BLaER1 (cell line): Measurements from ENCODE around the gene ASTN2.
A peak's percentile ranks its signal among the peaks of the same experiment; 100 is the strongest.

Source experiments
- H3K27ac ChIP-seq: shearing (Covaris generic); formaldehyde crosslinking; 2 replicates; pipeline ENCODE4 v1.8.1; 2022
- H3K27me3 ChIP-seq: shearing (Covaris generic); formaldehyde crosslinking; 2 replicates; pipeline ENCODE4 v1.8.1; 2022
- H3K36me3 ChIP-seq: shearing (Covaris generic); formaldehyde crosslinking; 2 replicates; pipeline ENCODE4 v1.8.1; 2022
- H3K4me1 ChIP-seq: shearing (Covaris generic); formaldehyde crosslinking; 2 replicates; pipeline ENCODE4 v1.8.1; 2022
- H3K4me2 ChIP-seq: shearing (Covaris generic); formaldehyde crosslinking; 2 replicates; pipeline ENCODE4 v1.8.1; 2022
- H3K4me3 ChIP-seq: shearing (Covaris generic); formaldehyde crosslinking; 2 replicates; pipeline ENCODE4 v1.8.1; 2022
- H3K9ac ChIP-seq: shearing (Covaris generic); formaldehyde crosslinking; 2 replicates; pipeline ENCODE4 v1.8.1; 2022
- H3K9me3 ChIP-seq: shearing (Covaris generic); formaldehyde crosslinking; 2 replicates; pipeline ENCODE4 v1.8.1; 2022
- H4K20me1 ChIP-seq: shearing (Covaris generic); formaldehyde crosslinking; 2 replicates; pipeline ENCODE4 v1.8.1; 2022
- Cebpa-rat ChIP-seq: shearing (Covaris generic); IDR thresholded peaks from 2 replicates; pipeline ENCODE4 v1.8.1; 2022

The ASTN2 gene

DNA sequence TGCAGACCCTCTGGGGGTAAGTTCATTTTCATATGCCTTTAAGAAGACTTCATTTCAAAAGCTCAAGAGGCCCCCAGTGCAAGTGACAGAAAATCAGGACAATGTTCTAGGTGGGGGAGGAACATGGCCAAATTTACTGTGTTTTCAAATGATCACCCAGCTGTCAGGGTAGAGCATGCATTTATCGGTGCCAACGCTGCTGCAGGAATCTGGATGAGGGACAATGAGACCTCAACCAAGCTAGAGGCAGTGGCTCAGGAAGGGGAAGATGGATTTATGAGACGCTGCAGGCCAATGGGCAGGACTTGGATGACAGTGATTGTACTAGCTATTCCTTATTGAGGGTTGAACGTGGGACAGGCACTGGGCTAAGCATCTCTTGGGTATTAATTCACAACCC lies 278.4 kb downstream of the ASTN2 start:
- Histone ChIP-seq H3K36me3 (no peaks in the 10 kb centered on the region), H3K9me3 (peaks cover 4% of the 10 kb centered on the region; the same call in 1 of the 2 replicates), H3K4me3 (no peak overlapping the region), H3K4me1 (peaks cover 25% of the 10 kb centered on the region), H3K9ac (no peak overlapping the region), H4K20me1 (no peaks in the 10 kb centered on the region), H3K27me3 (no peaks in the 10 kb centered on the region), H3K27ac (no peak overlapping the region), H3K4me2 (no peak overlapping the region)
- TF ChIP-seq Cebpa-rat, result no peak

DNA sequence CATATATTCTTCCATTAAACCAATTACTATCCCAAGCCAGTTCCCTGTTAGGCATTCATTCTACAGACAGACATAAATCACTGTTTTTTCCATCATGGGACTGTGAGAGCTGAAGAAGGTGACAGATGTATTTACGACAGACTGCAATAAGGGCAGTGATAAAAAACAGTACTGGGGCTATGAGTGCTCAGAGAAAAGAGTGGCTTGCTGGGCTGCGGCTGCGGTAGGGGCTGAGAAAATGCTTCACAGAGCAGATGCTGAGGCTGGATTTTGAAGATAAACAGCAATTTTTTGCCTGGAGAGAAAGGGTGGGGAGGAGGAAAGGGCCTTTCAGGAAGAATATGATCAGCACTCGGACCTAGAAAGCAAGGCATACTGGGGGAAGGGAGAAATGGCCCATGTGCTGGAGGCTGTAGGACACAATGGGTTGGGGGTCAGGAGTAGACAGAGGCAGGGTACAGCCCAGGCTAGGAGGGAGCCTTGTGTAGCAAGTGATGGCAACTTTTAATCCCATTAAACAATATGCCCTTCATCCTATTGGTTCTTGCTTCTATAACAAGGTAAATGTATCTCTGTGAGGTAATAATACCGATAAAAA lies 279.3 kb downstream of the ASTN2 start:
- Histone ChIP-seq H4K20me1 (no peaks in the 10 kb centered on the region), H3K4me1 (peaks cover 33% of the 10 kb centered on the region), H3K27me3 (no peaks in the 10 kb centered on the region), H3K4me3 (no peak overlapping the region), H3K9me3 (peaks cover 8% of the 10 kb centered on the region), H3K36me3 (no peaks in the 10 kb centered on the region), H3K4me2 (peak overlapping the region; percentile 39; the same call in 1 of the 2 replicates), H3K9ac (no peak overlapping the region), H3K27ac (no peak overlapping the region)
- no peak for TF ChIP-seq Cebpa-rat

DNA sequence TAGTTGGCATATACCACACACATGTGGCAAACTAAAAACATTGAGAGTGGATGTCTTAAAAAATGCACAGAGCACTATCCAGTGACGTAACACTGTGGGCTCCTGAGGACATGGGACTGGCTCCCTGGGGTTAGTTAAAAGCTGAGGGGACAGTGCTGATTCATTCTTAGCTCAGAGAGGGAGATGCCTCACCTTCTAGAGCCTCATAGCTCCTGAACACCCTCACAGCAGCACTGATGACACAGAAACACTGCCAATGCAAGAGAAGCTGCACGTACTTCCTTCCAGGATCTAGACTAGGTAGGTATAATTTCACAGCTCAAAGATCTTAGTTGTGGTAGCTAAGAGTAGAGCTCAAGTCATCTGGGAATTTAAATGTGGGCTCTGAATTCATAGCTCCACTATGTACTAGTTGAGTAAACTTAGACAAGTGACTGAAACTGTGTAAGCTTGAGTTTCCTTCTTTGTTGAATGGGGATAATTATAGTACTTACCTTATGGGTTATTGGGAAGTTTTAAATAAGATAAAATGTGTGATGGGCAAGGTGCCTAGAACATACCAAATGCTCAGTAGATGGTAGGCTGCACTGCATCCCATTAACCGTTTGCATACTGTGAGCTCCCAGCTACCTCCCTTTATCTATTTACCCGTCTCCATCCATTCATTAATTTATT lies 279.9 kb downstream of the ASTN2 start:
- Histone ChIP-seq H3K36me3 (no peaks in the 10 kb centered on the region), H3K4me2 (peak overlapping the region; percentile 39), H3K4me1 (peaks cover 39% of the 10 kb centered on the region), H4K20me1 (no peaks in the 10 kb centered on the region), H3K9me3 (peaks cover 12% of the 10 kb centered on the region), H3K9ac (no peak overlapping the region), H3K4me3 (no peak overlapping the region), H3K27ac (no peak overlapping the region), H3K27me3 (no peaks in the 10 kb centered on the region)
- no peak for TF ChIP-seq Cebpa-rat

DNA sequence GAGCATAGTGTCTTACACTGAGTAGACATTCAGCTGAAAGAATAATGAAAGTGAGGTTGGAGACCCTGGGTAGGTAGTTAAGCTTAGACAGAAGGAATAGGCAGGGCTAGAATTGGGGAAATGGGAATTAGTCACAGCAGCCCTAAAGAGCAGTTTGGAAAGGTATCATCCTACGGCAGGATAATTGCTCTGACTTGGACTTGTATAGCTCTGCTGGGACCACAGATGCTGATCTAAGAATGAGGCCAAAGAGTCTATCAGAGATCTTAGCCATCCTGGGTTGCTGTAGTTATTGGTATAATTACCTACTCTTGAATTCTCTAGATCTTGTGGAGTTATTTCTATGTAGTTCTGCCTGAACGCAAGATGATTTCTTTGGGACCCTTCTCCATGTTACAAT lies 288.0 kb downstream of the ASTN2 start:
- Histone ChIP-seq H3K27me3 (no peaks in the 10 kb centered on the region), H3K27ac (no peak overlapping the region), H3K9ac (no peak overlapping the region), H3K36me3 (no peaks in the 10 kb centered on the region), H3K4me2 (peak overlapping the region; percentile 11; the same call in 1 of the 2 replicates), H3K9me3 (peaks cover 27% of the 10 kb centered on the region), H4K20me1 (no peaks in the 10 kb centered on the region), H3K4me3 (no peak overlapping the region), H3K4me1 (peaks cover 74% of the 10 kb centered on the region)
- TF ChIP-seq Cebpa-rat, result no peak

DNA sequence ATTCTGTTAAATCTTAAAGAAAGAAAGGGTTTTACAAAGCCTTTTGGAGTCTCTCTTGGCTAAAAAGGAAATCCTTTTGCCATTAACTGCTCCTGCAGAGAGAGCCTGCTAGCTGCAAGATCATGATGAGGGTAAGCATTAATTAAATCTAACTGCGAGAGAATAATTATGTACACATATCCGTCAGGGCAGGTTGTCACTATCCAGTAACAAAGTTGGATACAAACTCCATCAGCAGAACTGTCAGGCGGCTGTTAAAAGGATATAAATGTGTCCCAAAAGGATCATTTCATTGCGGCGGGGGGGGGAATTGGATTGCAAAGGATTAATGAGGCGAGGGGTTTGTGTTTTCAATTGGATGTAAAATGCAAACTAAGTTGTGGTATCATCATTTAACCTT lies 289.3 kb downstream of the ASTN2 start:
- Histone ChIP-seq H3K4me2 (no peak overlapping the region), H3K27me3 (no peaks in the 10 kb centered on the region), H4K20me1 (no peaks in the 10 kb centered on the region), H3K4me3 (no peak overlapping the region), H3K36me3 (no peaks in the 10 kb centered on the region), H3K9me3 (peaks cover 33% of the 10 kb centered on the region), H3K4me1 (peaks cover 70% of the 10 kb centered on the region), H3K27ac (no peak overlapping the region), H3K9ac (no peak overlapping the region)
- TF ChIP-seq Cebpa-rat, result no peak

DNA sequence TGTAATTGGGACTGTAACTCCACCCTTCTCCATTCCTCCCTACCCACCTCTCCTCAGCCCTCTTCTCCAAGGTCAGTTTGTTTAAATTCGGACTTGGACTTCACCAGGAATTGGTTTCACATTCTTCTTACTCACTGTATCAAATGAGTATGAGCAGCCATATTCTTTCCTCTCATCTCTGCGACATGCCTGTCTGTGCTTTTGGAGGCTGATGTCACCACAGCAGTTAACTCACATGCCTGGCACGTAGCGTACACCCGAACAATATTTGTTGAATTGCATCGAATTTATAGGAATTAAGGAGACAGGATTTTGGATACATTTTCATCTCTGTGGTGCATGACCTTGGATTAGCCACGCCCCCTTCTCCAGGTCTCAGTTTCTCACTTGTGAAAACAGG lies 291.1 kb downstream of the ASTN2 start:
- Histone ChIP-seq H3K9ac (no peak overlapping the region), H3K4me3 (no peak overlapping the region), H3K27me3 (no peaks in the 10 kb centered on the region), H3K36me3 (no peaks in the 10 kb centered on the region), H3K9me3 (peaks cover 25% of the 10 kb centered on the region), H3K4me1 (peaks cover 52% of the 10 kb centered on the region), H3K4me2 (peak overlapping the region; percentile 81), H3K27ac (no peak overlapping the region), H4K20me1 (no peaks in the 10 kb centered on the region)
- no peak for TF ChIP-seq Cebpa-rat

DNA sequence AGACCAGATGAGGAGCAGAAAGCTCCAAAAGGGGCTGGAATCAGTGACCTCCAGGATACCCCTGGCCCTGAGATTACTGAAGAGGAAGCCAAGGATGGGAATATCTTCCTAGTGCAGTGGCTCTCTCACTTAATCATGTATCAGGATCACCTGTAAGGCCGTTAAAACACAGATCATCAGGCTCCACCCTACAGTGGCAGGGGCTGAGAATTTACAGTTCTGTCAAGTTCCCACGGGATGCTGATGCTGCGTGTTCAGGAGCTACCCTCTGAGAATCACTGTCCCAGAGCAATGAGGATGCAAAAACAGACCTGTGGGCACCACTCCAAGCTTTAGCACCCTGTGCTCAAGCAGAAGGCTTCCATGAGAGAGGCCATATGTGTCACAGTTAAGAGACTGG lies 291.9 kb downstream of the ASTN2 start:
- TF ChIP-seq Cebpa-rat, result no peak
- Histone ChIP-seq H3K9me3 (peaks cover 17% of the 10 kb centered on the region), H3K4me3 (peak overlapping the region; percentile 37; the same call in 1 of the 2 replicates), H3K4me1 (peaks cover 48% of the 10 kb centered on the region), H3K27ac (peak overlapping the region; percentile 34; the same call in 1 of the 2 replicates), H4K20me1 (no peaks in the 10 kb centered on the region), H3K9ac (no peak overlapping the region), H3K4me2 (peak overlapping the region; percentile 81), H3K36me3 (no peaks in the 10 kb centered on the region), H3K27me3 (no peaks in the 10 kb centered on the region)

DNA sequence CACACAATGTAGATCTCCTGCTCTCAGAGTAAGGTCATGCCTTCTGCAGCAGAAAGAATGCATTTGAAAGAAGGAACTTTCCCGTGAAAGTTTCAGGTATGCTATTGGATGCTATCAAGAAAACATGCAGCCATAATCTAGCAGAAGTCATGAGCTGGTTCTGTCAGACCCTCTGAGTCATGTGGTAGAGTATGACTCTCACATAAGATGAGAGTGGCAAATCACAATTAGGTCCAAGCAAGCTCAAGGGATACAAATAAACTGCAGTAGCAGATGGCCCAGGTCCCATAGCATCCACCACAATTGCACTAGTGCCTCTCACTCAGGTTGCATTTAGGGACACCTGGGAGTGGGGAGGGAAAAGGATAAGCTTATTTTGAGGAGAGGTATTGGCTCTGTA lies 292.8 kb downstream of the ASTN2 start:
- Histone ChIP-seq H3K27ac (peak overlapping the region; percentile 34; the same call in 1 of the 2 replicates), H3K4me2 (peak overlapping the region; percentile 81), H3K9me3 (peaks cover 11% of the 10 kb centered on the region), H4K20me1 (no peaks in the 10 kb centered on the region), H3K4me3 (no peak overlapping the region), H3K36me3 (no peaks in the 10 kb centered on the region), H3K4me1 (peaks cover 47% of the 10 kb centered on the region), H3K27me3 (no peaks in the 10 kb centered on the region), H3K9ac (no peak overlapping the region)
- no peak for TF ChIP-seq Cebpa-rat

DNA sequence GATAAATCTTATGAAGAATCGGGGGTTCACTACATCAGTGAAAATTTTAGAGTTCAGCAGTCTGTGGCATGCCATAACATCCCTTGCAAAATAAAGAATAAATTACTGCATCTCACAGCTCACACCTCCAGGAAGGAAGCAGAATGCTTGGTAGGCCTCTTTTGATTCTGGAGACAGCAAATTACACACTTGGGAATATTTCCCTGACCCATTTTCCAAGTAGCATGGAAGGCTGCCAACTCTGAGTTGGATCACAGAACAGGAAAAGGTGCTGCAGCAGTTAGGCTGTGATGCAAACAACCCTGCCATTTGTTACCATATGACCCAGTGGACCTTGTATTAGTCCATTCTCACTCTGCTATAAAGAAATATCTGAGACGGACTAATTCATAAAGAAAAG lies 293.5 kb downstream of the ASTN2 start:
- no peaks in the 10 kb centered on the region for H3K36me3 ChIP-seq

DNA sequence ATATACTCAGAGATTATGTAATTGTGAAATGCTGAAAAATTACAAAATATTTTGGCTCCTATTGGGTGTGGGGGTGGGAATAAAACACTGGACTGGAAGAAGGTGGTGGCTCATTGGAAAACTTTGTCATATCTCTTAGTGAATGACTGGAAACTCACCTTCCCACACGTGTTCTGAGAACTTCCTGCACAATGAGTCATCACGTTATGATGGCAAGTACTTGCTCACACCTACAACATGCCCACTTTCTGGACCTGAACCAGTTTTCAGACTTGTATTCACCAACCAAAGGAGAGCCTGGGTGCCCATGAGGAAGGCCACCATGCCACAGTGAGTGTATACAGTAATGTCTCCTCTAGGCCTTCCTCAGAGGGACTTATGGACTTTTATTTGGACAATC lies 294.8 kb downstream of the ASTN2 start:
- H3K36me3 ChIP-seq, result no peaks in the 10 kb centered on the region
- no peak overlapping the region for H3K4me2 ChIP-seq
- peaks cover 47% of the 10 kb centered on the region for H3K4me1 ChIP-seq
- no peak overlapping the region for H3K27ac ChIP-seq
- H3K27me3 ChIP-seq, result no peaks in the 10 kb centered on the region
- no peaks in the 10 kb centered on the region for H4K20me1 ChIP-seq
- H3K4me3 ChIP-seq, result no peak overlapping the region
- TF ChIP-seq Cebpa-rat, result no peak
- peaks cover 11% of the 10 kb centered on the region for H3K9me3 ChIP-seq
- H3K9ac ChIP-seq, result no peak overlapping the region

More for the DNA sequence above, 293.5 kb downstream of the ASTN2 start:
- H3K4me3 ChIP-seq, result no peak overlapping the region
- H3K27ac ChIP-seq, result no peak overlapping the region
- 0 out of 2 replicates have a peak overlapping the region, but pooled peaks have one; percentile 81 for H3K4me2 ChIP-seq
- H3K4me1 ChIP-seq, result peaks cover 42% of the 10 kb centered on the region
- H3K9me3 ChIP-seq, result peaks cover 11% of the 10 kb centered on the region
- H4K20me1 ChIP-seq, result no peaks in the 10 kb centered on the region
- TF ChIP-seq Cebpa-rat, result no peak
- H3K27me3 ChIP-seq, result no peaks in the 10 kb centered on the region
- H3K9ac ChIP-seq, result no peak overlapping the region
